Activated CD4-positive, alpha-beta memory T cell treated with anti-CD3 and anti-CD28 coated beads for 36 hours (primary cell): ENCODE measurements around the gene GPR158. TPM values are rescaled to one million over a fixed set of nuclear protein-coding genes. Genes with fewer than 3 reads are reported as not detected.

Experiments used
- CTCF ChIA-PET: fragments of 350-600 bp; sonication (Branson Sonifier 250); formaldehyde crosslinking; loops from one replicate; lab custom pipeline; 2021; ENCODE audit warnings: antibody characterized with exemption, inconsistent platforms; lab: Charles Lee
- POLR2A ChIA-PET: fragments of 350-600 bp; sonication (Branson Sonifier 250); formaldehyde crosslinking; loops from one replicate; lab custom pipeline; 2021; ENCODE audit warnings: antibody characterized with exemption; lab: Charles Lee
- DNase-seq: peaks from one replicate; pipeline ENCODE4 v3.0.0-alpha.2; 2020
- H3K27ac Mint-ChIP-seq: one replicate; pipeline ENCODE4 v1.8.0; 2021; ENCODE audit warnings: mixed read lengths
- H3K27me3 Mint-ChIP-seq: one replicate; pipeline ENCODE4 v1.8.0; 2021; ENCODE audit warnings: mixed read lengths
- H3K36me3 Mint-ChIP-seq: one replicate; pipeline ENCODE4 v1.8.0; 2021; ENCODE audit warnings: mixed read lengths
- H3K4me1 Mint-ChIP-seq: one replicate; pipeline ENCODE4 v1.8.0; 2021; ENCODE audit warnings: low read depth, mixed read lengths
- H3K4me3 Mint-ChIP-seq: one replicate; pipeline ENCODE4 v1.8.0; 2021; ENCODE audit warnings: mild to moderate bottlenecking, mixed read lengths
- H3K9me3 Mint-ChIP-seq: one replicate; pipeline ENCODE4 v1.8.0; 2021; ENCODE audit warnings: mixed read lengths
- intact Hi-C: fragments of 100-400 bp; cut with micrococcal nuclease; formaldehyde crosslinking; loops from one replicate; pipeline ENCODE4 v1.15.1; 2023
- total RNA-seq, 2 experiments: library from RNA; stranded (reverse); gene quantifications; one replicate each; pipeline ENCODE4 v1.2.3, GENCODE V29; 2021

The GPR158 gene
- total RNA-seq, 2 experiments from 2014 or later, result not detected

- no peaks in the 10 kb centered on the region for H3K9me3 Mint-ChIP-seq
- intact Hi-C loops, result no loop called here
- no peak overlapping the region for H3K4me3 Mint-ChIP-seq
- ChIA-PET POLR2A (no interaction called here), CTCF (no interaction called here)
- no peak overlapping the region for H3K27ac Mint-ChIP-seq
- no peaks in the 10 kb centered on the region for H3K4me1 Mint-ChIP-seq
- H3K36me3 Mint-ChIP-seq, result no peaks in the 10 kb centered on the region
- DNase-seq, result no peak
- H3K27me3 Mint-ChIP-seq, result no peaks in the 10 kb centered on the region
Measured at GRCh38 chr10:25547382-25547781, 372.6 kb downstream of the GPR158 start.

- DNase-seq, result no peak
- no peak overlapping the region for H3K4me3 Mint-ChIP-seq
- H3K4me1 Mint-ChIP-seq, result no peaks in the 10 kb centered on the region
- CTCF ChIA-PET, result no interaction called here
- intact Hi-C loops, result no loop called here
- H3K36me3 Mint-ChIP-seq, result no peaks in the 10 kb centered on the region
- H3K9me3 Mint-ChIP-seq, result no peaks in the 10 kb centered on the region
- POLR2A ChIA-PET, result no interaction called here
- no peaks in the 10 kb centered on the region for H3K27me3 Mint-ChIP-seq
- H3K27ac Mint-ChIP-seq, result no peak overlapping the region
Measured at GRCh38 chr10:25552283-25552919, 377.6 kb downstream of the GPR158 start.

- Mint-ChIP-seq H3K27me3 (no peaks in the 10 kb centered on the region), H3K4me3 (no peak overlapping the region), H3K36me3 (no peaks in the 10 kb centered on the region), H3K27ac (no peak overlapping the region), H3K4me1 (no peaks in the 10 kb centered on the region), H3K9me3 (no peaks in the 10 kb centered on the region)
- ChIA-PET POLR2A (no interaction called here), CTCF (no interaction called here)
- no peak for DNase-seq
- intact Hi-C loops, result no loop called here
Measured at GRCh38 chr10:25555865-25556264, 381.1 kb downstream of the GPR158 start.

- no peak for DNase-seq
- H3K4me3 Mint-ChIP-seq, result no peak overlapping the region
- H3K36me3 Mint-ChIP-seq, result no peaks in the 10 kb centered on the region
- ChIA-PET CTCF (interaction anchor here (0.5 kb wide), 1 partner anchor 473 kb away, joined by 3 read pairs; no protein-coding TSS in a partner anchor), POLR2A (no interaction called here)
- H3K4me1 Mint-ChIP-seq, result no peaks in the 10 kb centered on the region
- H3K9me3 Mint-ChIP-seq, result no peaks in the 10 kb centered on the region
- intact Hi-C loops, result no loop called here
- H3K27me3 Mint-ChIP-seq, result no peaks in the 10 kb centered on the region
- H3K27ac Mint-ChIP-seq, result no peak overlapping the region
Measured at GRCh38 chr10:25556457-25556856, 381.7 kb downstream of the GPR158 start.

DNA sequence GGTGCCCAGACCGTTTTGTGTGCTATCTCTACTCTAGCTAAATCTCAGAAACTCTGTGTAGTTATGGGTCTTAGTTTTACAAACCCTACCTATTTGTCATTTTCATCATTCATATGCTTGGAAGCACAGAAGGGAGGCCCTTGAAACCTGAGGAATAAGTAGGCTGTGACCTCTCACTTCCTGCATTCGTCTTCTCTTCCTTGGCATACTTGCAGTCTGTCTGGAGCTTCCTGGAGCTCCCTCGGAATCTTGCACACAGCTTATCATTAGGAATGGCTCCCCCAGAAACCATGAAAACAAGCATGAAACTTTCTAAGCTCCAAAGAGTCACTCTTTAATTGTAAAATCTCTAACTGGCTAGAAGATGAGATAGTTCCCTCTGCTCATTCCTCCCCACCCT lies 382.3 kb downstream of the GPR158 start:
- no peak for DNase-seq
- ChIA-PET CTCF (no interaction called here), POLR2A (no interaction called here)
- Mint-ChIP-seq H3K27me3 (no peaks in the 10 kb centered on the region), H3K4me3 (no peak overlapping the region), H3K27ac (no peak overlapping the region), H3K4me1 (no peaks in the 10 kb centered on the region), H3K36me3 (no peaks in the 10 kb centered on the region), H3K9me3 (no peaks in the 10 kb centered on the region)
- intact Hi-C loops, result no loop called here

- no peaks in the 10 kb centered on the region for H3K9me3 Mint-ChIP-seq
- H3K36me3 Mint-ChIP-seq, result no peaks in the 10 kb centered on the region
- intact Hi-C loops, result no loop called here
- H3K4me1 Mint-ChIP-seq, result no peaks in the 10 kb centered on the region
- ChIA-PET POLR2A (no interaction called here), CTCF (no interaction called here)
- no peak for DNase-seq
- no peaks in the 10 kb centered on the region for H3K27me3 Mint-ChIP-seq
- no peak overlapping the region for H3K4me3 Mint-ChIP-seq
- H3K27ac Mint-ChIP-seq, result no peak overlapping the region
Measured at GRCh38 chr10:25561758-25562157, 387.0 kb downstream of the GPR158 start.

- Mint-ChIP-seq H3K4me3 (no peak overlapping the region), H3K9me3 (no peaks in the 10 kb centered on the region), H3K4me1 (no peaks in the 10 kb centered on the region), H3K27ac (no peak overlapping the region), H3K27me3 (no peaks in the 10 kb centered on the region), H3K36me3 (no peaks in the 10 kb centered on the region)
- ChIA-PET CTCF (no interaction called here), POLR2A (no interaction called here)
- no peak for DNase-seq
- intact Hi-C loops, result no loop called here
Measured at GRCh38 chr10:25562547-25562946, 387.7 kb downstream of the GPR158 start.

DNA sequence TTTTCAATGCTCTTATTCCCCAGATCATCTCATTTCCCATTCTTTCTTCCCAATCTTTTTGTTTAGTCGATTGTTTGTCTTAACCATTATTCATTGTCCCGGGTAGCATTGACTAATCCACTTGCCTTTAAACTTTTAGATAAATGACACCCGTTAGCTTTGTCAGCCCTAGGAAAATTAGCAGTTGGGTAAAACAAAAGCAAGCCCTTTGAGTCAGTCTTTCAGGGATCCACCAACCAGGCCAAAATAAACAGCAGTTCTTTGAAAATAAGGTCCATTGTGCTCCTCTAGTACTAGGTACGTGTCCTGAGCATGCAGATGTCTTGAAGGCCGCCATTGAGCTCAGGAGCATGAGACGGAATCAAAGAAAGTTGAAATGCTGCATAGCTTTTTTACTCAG lies 389.6 kb downstream of the GPR158 start:
- intact Hi-C loops, result no loop called here
- CTCF ChIA-PET, result no interaction called here
- Mint-ChIP-seq H3K4me1 (no peaks in the 10 kb centered on the region), H3K27me3 (no peaks in the 10 kb centered on the region), H3K27ac (no peak overlapping the region), H3K36me3 (no peaks in the 10 kb centered on the region), H3K4me3 (no peak overlapping the region), H3K9me3 (no peaks in the 10 kb centered on the region)
- POLR2A ChIA-PET, result no interaction called here
- DNase-seq, result no peak

DNA sequence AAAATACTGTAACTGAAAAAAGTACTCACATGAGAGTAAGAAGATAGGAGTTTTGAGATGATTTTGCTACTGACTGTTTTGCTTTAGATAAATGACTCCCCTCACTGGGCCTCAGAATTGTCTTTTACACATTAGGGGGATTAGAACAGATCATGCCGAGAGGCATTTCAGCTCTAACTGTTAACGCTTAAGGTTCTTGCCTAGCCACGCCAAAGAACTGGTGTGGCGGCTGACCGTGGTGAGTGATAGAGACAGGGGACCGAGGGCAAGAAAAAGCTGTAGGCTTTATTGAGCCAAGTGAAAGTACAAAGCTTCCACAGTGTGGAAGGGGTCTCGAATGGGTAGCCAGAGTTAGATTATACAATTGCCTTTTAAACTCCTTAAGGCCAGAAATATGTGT lies 390.8 kb downstream of the GPR158 start:
- no peak overlapping the region for H3K4me3 Mint-ChIP-seq
- no peaks in the 10 kb centered on the region for H3K27me3 Mint-ChIP-seq
- H3K36me3 Mint-ChIP-seq, result no peaks in the 10 kb centered on the region
- ChIA-PET POLR2A (no interaction called here), CTCF (no interaction called here)
- H3K4me1 Mint-ChIP-seq, result no peaks in the 10 kb centered on the region
- intact Hi-C loops, result no loop called here
- no peaks in the 10 kb centered on the region for H3K9me3 Mint-ChIP-seq
- DNase-seq, result no peak
- no peak overlapping the region for H3K27ac Mint-ChIP-seq

DNA sequence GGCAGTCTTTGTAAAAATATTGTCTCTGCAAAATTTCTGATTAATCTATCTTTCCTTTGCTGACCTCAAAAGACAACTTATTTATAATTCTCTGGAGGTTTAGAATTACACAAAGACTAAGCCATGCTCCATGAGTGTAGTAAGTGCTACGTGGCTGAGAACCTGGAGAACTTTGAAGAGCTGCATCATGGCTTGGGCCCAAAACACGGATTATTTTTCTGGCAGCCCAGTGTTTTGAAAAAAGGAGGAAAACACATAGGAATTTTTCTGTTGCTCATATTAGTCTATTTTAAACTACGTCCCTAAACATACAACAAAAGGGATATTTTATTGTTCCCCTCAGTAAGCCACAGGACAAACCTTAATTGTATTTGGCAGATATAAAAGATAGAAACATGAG lies 398.5 kb downstream of the GPR158 start:
- intact Hi-C loops, result no loop called here
- Mint-ChIP-seq H3K9me3 (peaks cover 2% of the 10 kb centered on the region), H3K27me3 (no peaks in the 10 kb centered on the region), H3K36me3 (no peaks in the 10 kb centered on the region), H3K4me1 (no peaks in the 10 kb centered on the region), H3K4me3 (no peak overlapping the region), H3K27ac (no peak overlapping the region)
- ChIA-PET CTCF (no interaction called here), POLR2A (no interaction called here)
- DNase-seq, result no peak

DNA sequence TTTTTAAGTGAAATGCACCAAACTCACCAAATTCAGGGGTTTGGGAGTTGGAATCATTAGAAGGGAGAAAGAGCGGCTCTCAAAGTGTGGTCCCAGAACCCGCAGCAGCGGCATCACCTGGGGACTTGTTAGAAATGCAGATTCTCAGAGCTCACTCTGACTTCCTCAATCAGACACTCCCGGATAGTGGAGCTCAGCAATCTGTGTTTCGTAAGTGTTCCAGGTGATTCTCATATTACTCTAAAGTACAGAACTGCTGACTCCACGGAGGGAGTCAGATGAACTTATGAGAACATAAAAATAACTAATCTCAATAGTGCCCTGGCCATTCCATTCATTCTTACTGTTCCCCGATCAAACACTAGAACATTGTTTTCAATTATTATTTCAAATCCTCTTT lies 400.5 kb downstream of the GPR158 start:
- ChIA-PET POLR2A (no interaction called here), CTCF (no interaction called here)
- Mint-ChIP-seq H3K27ac (no peak overlapping the region), H3K9me3 (peaks cover 2% of the 10 kb centered on the region), H3K4me3 (no peak overlapping the region), H3K4me1 (no peaks in the 10 kb centered on the region), H3K27me3 (no peaks in the 10 kb centered on the region), H3K36me3 (no peaks in the 10 kb centered on the region)
- intact Hi-C loops, result no loop called here
- DNase-seq, result no peak

- H3K4me1 Mint-ChIP-seq, result no peaks in the 10 kb centered on the region
Measured at GRCh38 chr10:25578061-25578460, 403.3 kb downstream of the GPR158 start.

DNA sequence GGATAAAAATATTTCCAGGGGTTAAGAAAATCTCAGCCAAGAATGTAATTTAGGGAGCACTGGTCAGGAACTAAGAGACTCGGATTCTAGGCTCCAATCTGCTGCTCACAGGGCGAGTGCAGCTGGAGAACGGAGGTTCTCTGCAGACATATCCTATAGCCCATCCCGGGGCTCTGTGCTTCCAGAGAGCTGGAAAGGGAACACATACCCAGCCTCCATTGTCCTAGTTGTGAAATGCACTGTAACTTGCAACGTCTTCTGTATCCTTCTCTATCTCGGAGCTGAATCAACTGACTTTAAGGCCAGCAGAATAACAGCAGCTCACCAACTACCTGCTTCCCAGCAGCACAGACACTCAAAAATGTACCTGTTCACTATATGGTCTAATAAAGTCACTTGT lies 408.2 kb downstream of the GPR158 start:
- CTCF ChIA-PET, result no interaction called here
- H3K27me3 Mint-ChIP-seq, result no peaks in the 10 kb centered on the region
- no peak for DNase-seq
- intact Hi-C loops, result no loop called here
- no peaks in the 10 kb centered on the region for H3K4me1 Mint-ChIP-seq
- peaks cover 15% of the 10 kb centered on the region for H3K9me3 Mint-ChIP-seq
- no peaks in the 10 kb centered on the region for H3K36me3 Mint-ChIP-seq
- H3K4me3 Mint-ChIP-seq, result no peak overlapping the region
- POLR2A ChIA-PET, result interaction anchor here (1.3 kb wide), 1 partner anchor 24 kb away, joined by 3 read pairs; no protein-coding TSS in a partner anchor
- H3K27ac Mint-ChIP-seq, result no peak overlapping the region

More at GRCh38 chr10:25578061-25578460, 403.3 kb downstream of the GPR158 start:
- no peaks in the 10 kb centered on the region for H3K27me3 Mint-ChIP-seq
- intact Hi-C loops, result no loop called here
- H3K36me3 Mint-ChIP-seq, result no peaks in the 10 kb centered on the region
- no peak overlapping the region for H3K27ac Mint-ChIP-seq
- no peak for DNase-seq
- H3K9me3 Mint-ChIP-seq, result peaks cover 2% of the 10 kb centered on the region
- POLR2A ChIA-PET, result no interaction called here
- H3K4me3 Mint-ChIP-seq, result no peak overlapping the region
- CTCF ChIA-PET, result no interaction called here
